SU-DHL-6 (cell line): ENCODE results near the gene FAM83D.

Experiments
- EZH2phosphoT487 ChIP-seq: fragments of 200-600 bp; sonication (generic), shearing (Covaris generic); conservative IDR thresholded peaks from 2 replicates; pipeline ENCODE4 v1.6.1; 2018; ENCODE audit warnings: mild to moderate bottlenecking, antibody characterized with exemption, low read length, moderate library complexity, mixed read lengths
- TF ChIP-seq, protein P1 (sequence below): fragments of 200-600 bp; sonication (generic); IDR thresholded peaks from one replicate; pipeline ENCODE4 v1.5.1; 2017; ENCODE audit warnings: antibody characterized with exemption, mild to moderate bottlenecking, low read length, moderate library complexity; ENCODE audit not compliant: insufficient read depth, poor library complexity, severe bottlenecking

DNA sequence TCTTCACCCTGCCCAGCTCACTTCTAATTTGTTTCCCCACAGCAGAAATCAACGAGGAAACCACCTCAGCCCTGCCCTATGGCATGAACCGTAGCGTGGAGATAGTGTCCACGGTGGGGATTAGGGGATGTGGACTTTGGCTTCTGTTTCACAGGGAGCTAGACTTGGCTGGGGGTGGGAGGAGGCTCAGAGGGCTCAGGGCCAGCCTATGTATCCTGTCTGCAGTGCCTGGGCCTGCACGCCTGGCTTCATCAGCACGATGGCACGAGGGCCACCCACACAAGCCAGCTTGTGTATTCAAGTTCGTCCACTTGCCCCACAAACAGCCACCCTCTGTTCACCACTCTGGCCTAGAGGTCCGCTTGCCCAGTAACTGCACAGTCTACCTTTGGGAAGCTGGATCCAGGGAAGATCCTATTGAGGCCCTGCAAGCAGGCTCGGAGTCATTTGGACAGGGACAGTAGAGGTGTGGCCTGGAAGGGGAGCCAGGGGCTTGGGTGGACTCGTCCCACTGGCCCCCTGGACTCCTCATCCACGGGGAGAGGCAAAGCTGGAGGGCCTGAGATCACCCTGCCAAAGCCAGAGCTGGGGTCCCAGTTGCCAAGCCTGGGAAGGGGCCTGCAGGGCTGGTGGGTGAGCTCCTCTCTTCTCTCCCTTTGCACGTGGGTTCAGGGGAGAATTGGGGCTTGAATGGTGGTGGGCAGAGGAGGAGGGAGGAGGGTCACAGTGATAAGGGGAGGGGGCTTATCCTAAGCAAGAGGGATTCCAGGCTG, 38.0 kb upstream of the FAM83D start:
- TF ChIP-seq, protein P1, sequence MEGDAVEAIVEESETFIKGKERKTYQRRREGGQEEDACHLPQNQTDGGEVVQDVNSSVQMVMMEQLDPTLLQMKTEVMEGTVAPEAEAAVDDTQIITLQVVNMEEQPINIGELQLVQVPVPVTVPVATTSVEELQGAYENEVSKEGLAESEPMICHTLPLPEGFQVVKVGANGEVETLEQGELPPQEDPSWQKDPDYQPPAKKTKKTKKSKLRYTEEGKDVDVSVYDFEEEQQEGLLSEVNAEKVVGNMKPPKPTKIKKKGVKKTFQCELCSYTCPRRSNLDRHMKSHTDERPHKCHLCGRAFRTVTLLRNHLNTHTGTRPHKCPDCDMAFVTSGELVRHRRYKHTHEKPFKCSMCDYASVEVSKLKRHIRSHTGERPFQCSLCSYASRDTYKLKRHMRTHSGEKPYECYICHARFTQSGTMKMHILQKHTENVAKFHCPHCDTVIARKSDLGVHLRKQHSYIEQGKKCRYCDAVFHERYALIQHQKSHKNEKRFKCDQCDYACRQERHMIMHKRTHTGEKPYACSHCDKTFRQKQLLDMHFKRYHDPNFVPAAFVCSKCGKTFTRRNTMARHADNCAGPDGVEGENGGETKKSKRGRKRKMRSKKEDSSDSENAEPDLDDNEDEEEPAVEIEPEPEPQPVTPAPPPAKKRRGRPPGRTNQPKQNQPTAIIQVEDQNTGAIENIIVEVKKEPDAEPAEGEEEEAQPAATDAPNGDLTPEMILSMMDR = no peak
- no peak for TF ChIP-seq EZH2phosphoT487
